Hepatic stellate cell (primary cell): ENCODE measurements around the gene BRSK1.

ENCODE experiments used
- DNase-seq: peaks from one replicate; pipeline ENCODE4 v3.0.0; 2011; ENCODE audit warnings: low spot score

BRSK1 gene

DNA sequence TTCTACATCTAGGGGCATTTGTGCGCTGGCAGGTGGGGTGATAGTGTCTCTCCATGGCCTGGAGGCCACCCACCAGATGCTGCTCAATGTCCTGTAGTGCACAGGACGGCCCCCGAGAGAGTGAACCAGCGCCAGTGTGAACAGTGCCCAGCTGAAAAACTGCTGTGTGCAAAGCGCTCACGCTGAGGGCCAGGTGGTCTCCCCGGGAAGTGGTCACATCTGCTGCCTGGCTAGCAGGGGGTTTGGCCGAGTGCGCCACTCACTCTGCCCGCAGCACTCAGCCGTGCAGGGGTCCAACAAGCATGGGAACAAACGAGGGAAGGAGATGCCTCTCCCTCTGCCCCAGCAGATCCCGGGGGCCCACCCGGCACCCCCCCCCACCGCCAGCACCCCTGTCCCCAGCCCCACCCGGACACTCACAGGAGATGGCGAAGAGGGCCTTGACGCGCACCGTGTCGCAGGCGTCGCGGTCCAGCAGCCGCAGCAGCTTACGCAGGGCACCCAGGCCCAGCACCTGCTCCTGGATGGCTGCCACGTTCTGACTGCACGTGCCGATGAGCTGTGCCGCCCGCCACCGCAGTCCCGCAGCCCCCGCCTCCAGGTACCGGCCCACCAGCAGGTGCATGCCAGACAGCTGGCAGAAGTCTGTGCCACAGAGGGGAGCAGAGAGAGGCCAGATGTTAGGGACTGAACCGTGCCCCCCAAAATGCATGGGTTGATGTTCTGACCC lies 9.7 kb upstream of the BRSK1 start:
- no peak for DNase-seq

DNA sequence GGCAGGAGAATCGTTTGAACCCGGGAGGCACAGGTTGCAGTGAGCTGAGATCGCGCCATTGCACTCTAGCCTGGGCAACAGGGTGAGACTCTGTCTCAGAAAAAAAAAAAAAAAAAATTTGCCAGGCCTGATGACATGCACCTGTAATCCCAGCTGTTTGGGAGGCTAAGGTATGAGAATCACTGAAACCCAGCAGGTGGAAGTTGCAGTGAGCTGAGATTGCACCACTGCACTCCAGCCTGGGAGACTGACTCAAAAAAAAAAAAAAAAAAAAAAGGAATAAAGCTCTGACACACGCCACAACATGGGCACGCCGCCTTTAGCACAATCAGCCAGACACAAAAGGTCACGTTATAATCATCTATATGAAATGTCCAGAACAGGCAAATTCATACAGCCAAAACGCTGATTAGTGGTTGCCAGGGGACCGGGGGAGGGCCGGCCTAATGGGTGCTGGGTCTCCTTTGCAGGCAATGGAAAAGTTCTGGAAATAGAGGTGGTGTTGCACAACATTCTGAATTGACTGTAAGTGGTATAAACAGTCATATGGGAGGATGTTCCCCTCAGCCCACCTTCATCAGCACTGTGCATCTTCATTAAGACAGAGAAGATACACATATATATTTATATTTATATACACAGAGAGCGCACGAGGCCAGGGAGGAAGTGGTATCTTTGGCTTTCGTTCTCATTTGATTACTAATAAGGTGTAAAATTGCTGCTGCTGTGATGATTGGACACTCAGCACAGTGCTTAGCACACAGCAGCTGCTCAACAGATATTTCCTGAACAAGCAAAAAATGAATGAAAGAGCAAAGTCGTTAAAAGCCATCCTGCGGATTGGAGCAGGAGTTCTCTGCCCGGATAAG lies 7.7 kb upstream of the BRSK1 start:
- no peak for DNase-seq

DNA sequence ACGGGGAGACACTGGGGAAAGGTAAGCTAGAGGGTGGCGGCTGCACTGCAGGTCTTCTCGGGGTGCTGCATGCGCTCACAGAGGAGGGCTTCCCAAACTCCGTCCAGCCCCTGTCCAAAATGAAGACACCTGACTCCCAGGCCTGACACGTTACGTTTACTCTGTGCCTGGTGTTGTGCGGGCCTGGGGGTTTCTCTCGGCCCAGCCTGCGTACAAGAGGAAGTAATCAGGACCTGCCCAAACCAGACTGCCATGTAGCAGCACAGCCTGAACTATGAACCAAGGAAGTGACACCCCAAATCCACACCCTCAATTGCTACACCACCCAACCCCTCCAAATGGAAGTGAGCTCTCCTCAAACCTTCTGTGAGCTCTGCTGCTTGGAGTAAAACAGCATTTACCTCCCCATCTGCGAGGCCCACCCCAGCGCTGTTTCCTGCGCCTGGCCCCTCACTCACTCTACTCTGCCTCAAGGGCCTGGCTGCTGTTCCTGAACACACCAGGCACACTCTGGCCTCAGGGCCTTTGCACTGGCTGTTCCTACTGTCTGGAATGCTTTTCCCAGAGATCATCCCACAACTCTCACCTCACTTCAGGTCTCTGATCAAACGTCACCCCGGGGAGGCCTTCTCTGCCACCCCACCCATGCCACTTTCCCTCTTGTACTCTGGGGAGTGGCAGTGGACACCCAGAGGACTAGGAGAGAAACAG lies 6.9 kb upstream of the BRSK1 start:
- DNase-seq, result no peak

DNA sequence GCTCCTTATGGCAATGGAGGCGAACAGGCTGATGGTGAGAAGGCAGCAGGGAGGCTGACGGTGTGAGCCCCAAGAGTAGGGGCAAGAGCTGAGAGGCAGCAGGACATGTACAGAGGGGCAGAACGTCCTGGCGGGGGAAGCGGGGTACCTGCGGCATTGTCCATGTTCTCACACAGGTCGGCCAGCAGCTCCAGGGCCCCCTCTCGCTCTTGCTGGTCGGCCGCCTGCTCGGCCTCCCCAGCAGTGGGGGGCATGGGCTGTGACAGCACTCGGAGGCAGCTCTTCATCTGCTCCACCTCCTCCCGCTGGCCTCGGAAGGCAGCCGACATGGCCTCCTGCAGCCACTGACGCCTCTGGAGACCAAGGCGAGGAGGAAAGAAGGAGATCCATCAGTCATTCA lies 6.3 kb upstream of the BRSK1 start:
- DNase-seq, result no peak

DNA sequence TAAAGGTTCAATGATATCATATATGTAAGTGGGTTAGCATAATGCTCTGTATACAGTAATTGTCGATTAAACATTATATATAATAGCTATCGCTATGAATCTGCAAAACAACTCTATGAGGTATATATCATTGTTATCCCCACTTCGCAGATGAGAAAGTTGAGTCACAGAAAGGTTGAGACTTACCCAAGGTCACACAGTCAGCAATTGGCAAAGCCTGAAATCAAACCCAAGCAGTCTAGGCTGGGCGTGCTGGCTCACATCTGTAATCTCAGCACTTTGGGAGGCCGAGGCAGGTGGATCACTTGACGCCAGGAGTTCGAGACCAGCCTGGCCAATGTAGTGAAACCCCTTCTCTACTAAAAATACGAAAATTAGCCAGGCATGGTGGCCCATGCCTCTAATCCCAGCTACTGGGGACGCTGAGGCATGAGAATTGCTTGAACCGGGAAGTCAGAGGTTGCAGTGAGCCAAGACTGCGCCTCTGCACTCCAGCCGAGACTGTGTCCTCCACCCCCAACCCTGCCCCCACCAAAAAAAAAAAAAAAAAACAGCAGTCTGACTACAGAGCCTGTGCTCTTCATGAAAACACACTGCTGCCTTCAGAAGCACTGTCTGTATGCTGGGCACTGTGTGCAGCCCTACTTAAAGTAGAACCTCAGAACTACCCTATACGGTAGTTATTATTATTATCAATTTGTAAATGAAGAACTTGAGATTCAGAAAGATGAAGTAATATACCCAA lies 5.2 kb upstream of the BRSK1 start:
- DNase-seq, result no peak

DNA sequence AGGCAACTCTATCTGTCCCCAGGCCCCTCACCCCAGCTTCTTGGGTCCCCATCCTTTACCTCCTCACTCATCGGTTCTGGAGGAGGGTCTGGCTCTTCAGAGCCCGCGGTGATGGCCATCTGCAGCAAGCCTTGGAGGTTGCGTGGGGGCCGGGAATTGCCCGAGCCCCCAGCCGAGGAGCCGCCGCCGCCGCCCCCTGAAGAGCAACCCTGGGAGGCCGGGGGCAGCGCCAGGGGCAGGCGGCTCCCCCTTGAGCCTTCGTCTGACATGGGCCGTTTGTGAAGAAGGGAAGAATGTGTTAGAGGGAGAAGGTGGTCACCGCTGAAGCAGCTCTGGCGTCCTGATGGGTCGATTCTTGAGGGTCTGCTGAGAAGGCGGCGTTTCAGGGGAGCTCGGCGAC lies 4.5 kb upstream of the BRSK1 start:
- DNase-seq, result no peak

DNA sequence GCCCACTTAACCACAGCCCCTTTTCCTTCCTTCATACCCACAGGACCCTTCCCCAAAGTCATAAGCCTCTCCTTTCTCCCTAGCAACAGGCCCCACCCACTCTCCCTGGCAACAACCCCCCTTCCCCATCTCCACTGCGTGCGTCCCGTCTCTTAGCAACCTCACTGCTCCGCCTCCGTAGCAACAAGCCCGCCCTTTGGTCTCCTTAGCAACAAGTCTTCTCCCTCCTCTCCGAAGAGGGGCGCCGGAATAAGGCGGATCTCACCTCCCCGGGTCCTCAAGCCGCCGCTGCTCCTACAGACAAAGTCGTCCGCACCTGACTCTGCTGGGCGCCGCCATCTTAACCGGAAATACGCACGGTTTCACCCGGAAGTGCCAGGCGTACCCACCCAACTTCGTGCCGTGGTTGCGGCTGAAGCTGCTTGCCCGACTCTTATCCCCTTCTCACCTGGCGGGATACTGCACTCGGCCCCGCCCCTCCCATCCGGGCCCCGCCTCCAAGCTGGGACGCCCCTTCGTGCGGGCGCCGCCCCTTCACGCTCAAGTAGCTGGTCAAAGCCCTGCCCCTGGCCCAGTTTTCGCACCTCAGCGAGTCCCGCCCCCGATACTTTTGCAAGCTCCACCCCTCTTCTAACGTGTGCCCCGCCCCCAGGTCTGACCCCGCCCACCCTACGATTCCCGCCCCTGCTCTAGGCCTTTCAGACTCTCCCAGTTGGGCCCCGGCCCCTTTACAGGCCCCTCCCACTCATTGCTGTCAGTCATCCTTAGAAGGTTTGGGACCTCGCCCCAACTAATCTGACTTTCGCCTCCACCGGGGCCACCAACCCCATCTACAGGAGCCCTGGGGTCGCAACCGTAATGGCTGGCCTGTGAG lies 3.8 kb upstream of the BRSK1 start, which contains the start of gene HSPBP1:
TSS of gene HSPBP1 (minus strand) at position 341 of the 874 bp plus-strand sequence. CDS start 502 bp downstream, outside the sequence.
- peak; percentile 90 for DNase-seq

DNA sequence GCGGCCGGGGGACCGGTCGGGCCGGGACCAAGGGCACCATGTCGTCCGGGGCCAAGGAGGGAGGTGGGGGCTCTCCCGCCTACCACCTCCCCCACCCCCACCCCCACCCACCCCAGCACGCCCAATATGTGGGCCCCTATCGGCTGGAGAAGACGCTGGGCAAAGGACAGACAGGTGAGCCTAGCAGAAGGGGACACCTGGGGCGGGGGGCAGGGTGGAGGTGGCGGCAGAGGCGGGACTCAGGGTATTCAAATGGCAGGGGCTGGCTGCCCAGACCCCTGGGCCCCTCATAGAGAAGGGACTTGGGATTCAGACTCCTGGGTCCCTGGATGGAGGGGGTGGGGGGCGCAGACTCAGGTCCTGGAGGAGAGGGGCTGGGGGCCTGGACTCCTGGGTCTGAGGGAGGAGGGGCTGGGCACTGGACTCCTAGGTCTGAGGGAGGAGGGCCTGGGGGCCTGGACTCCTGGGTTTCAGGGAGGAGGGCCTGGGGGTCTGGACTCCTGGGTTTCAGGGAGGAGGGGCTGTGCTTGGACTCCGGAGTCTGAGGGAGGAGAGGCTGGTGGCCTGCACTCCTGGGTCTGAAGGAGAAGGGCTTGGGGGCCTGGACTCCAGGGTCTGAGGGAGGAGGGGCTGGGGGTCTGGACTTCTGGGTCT lies 735 bp downstream of the BRSK1 start:
- no peak for DNase-seq

DNA sequence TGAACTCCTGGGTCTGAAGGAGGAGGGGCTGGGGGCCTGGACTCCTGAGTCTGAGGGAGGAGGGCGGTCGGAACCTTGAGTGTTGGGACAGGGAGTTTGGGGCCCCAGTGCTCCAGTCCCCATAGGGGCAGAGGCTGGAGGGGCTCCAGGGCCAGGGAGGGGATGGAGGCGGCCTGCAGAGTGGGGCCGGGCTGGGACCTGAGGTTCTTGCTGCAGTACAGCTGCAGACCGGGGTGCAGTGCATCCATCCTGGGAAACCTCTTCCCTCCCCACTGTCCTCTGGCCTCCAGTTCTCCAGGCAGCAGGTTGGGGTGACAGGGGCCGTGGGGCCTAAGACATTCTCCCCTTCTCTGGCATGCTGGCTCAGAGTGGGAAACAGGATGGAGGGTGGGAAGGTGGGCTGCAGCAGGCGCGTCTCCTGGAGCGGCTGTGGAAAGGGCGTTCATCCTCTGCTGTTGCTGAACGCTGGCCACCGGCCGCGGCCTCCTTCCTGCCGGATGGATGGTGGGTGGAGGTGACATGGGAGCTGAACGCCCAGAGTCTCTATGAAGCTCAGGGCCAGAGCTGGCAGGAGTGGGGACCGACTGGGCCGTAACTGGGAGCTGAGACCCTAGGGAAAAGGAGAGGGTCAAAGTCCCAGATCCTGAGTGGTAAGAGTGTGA lies 1.6 kb downstream of the BRSK1 start:
- peak; percentile 32 for DNase-seq

DNA sequence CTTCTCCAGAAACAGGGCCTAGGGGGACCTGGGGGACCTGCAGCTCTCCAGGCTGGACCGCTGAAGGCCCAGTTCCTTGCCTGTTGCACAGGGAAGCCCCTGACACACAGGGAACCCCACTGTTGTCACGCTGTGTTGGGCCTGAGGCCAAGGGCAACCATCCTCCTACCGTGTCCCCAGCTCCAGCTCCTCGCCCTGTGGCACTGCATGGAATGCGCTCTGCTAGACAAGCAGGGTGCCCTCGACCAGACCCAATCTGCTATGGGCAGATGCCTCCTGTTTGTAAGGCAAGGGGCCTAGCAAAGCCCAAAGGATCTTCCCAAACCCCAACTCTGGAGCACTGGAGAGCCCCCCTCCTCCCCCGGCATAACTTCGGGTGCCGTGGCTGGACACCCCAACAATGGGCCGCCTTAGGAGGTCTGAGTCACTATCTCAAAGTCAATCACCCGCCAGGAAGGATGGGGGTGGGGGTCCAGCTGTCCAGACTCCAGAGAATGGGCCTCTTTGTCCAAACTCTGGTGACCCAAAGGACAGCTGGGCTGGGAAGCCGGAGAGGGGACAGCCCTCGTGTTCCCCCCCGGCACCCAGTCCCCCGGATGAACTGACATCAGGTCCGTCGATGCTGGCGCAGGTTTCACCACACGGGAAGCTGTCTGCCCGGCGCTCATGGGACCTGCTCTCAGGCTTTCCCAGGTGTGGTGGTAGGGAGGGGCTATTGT lies 3.7 kb downstream of the BRSK1 start:
- no peak for DNase-seq

DNA sequence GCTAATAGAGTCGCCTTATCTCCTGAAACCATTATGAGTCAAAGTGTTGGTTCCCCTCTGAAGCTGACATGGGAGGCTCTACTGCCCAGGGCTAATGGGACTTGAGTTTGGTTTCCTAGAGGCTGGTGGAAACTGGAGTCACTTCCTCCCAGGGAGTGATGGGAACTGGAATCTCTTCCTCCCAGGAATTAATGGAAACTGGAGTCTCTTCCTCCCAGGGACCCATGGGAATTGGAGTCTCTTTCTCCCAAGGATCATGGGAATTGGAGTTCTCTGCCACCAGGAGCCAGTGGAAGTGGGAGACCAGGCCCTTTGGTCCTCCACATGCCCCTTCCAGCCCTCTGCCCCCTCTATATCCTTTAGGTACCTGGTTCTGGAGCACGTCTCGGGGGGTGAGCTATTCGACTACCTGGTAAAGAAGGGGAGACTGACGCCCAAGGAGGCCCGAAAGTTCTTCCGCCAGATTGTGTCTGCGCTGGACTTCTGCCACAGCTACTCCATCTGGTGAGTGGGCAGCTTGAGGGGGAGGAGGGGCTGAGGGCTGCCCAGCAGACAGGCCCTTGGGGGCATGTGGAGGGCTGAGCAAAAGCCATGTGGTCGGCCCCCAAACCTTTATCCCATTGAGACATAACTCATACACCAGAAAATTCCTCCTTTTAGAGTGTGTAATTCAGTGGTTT lies 5.5 kb downstream of the BRSK1 start:
- no peak for DNase-seq

DNA sequence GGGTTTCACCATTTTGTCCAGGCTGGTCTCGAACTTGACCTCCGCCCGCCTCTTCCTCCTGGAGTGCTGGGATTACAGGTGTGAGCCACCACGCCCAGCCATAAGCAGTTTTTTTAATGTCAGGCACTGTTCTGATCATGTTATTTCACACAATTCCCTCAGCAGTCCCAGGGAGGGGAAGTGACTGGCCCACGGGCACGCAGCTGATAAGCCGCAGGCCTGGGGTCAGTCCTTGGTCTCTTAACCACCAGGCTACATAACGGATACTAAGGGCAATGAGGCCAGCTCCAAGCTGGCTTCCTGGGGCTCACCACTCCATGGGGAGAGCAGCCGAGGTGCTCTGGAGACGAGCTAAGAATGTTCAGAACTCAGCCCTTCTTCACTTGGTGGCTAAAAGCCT lies 13.5 kb downstream of the BRSK1 start:
- DNase-seq, result no peak

DNA sequence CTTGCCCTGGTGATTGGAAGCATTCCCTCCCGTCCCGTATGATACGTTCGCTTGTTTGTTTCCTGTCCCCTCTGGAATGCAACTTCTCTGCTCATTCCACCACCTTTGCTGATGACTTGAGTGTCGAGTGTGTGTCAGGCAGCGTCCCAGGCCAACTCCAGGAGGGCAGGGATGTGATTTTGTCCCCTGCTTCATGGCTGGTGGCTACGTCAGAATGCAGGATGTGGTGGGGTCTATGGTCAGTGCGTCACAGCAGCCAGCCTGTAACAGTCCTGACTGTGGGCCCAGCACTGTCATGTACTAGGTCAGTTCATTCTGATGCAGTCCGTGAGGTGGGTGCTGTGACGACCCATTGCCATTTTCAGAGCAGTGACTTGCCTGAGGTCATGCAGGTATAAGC lies 16.2 kb downstream of the BRSK1 start:
- no peak for DNase-seq

DNA sequence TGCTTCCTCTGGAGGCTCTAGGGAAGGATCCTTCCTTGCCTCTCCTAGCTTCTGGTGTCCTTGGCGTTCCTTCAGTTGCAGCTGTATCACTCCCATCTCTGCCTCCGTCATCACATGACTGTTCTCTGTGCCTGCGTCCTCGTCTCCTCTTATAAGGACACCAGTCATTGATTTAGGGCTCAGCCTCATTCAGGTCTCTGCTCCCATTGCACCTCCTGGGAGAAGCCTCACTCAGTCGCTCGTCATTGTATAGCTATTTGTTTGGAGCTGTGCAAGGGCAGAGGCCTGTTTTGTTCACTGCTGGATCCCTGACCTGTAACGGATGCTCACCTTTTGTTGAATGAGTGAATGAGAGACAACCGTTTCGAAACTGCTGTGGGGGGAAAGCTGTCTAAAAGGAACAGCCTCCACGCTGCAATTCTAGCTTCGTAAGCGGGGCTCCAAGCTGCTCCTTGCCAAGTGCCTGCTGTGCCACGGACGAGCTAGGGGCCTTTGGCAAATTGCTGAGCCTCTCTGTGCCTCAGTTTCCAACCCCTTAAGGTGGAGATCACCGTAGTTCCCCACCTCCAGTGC lies 17.2 kb downstream of the BRSK1 start:
- DNase-seq, result no peak

DNA sequence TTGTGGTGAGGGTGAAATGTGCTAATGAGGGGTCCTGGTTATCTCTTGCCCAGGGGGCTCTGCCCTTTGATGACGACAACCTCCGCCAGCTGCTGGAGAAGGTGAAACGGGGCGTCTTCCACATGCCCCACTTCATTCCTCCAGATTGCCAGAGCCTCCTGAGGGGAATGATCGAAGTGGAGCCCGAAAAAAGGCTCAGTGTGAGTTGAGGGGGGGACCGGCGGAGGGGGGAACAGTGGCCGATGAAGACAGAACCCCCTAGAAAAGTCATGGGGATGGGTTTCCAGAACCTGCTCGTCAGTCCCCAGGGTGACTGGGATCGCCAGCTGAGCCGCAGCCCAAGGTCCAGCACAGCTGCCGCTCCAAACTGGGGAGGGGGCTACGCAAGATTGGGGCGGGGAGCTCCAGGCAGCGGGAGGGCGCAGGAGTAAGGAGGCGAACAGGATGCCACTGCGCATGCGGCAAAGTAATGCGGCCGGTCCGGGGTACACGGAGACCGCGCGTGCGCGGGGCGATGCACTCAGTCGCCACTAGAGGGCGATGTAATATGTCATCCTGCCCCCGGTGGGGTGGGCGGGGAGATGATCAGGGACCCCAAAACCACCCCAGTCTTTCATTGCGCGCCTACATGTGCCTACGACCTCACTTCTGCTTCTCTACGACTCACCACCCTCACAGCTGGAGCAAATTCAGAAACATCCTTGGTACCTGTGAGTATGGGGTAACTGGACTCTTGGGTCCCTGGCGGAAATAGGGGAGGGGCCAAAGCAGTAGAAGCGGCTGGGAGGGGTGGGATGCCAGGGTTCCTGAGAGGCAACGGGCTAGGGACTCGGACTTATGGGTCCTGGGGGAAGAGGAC lies 17.9 kb downstream of the BRSK1 start:
- DNase-seq, result peak; percentile 100

DNA sequence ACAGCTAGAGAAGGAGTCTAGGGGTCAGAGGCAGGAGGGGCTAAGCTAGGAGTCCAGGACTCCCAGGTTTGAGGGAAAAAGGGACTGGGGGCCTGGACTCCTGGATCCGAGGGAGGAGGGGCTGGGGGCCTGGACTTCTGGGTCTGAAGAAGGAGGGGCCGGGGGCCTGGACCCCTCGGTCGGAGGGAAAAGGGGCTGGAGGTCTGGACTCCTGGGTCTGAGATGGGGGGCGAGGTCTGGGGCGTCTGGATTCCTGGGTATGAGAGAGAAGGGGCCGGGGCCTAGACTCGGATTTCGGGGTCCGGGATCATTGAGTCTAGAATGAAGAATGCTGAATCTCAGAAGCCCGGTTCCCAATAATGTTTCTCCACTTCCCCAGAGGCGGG lies 18.5 kb downstream of the BRSK1 start:
- DNase-seq, result no peak

DNA sequence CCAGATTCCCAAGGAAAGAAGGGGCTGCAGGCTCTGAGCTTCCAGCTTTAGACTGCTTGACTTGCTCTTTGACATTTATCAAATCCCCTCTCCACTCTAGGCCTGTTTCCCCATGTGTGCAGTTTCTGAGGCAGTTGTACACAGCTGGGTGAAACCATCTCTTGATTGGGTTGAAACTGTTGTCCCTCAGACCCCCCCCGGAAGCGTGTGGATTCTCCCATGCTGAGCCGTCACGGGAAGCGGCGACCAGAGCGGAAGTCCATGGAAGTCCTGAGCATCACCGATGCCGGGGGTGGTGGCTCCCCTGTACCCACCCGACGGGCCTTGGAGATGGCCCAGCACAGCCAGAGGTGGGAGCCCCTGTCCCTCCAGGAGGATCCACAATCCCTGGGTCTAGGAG lies 19.7 kb downstream of the BRSK1 start:
- no peak for DNase-seq
